HG03558 (cell line): ENCODE data around the gene GNAS.

Source experiments
- ATAC-seq: cut with Tn5 transposase; IDR thresholded peaks from one replicate; pipeline ENCODE4 v1.9.1; 2021; ENCODE audit warnings: moderate number of reproducible peaks; ENCODE audit not compliant: unreplicated experiment; ENCODE audit errors: extremely low read depth

GNAS gene

GRCh38 chr20:58851969-58852458 lies 502 bp upstream of the GNAS start:
- no peak for ATAC-seq

DNA sequence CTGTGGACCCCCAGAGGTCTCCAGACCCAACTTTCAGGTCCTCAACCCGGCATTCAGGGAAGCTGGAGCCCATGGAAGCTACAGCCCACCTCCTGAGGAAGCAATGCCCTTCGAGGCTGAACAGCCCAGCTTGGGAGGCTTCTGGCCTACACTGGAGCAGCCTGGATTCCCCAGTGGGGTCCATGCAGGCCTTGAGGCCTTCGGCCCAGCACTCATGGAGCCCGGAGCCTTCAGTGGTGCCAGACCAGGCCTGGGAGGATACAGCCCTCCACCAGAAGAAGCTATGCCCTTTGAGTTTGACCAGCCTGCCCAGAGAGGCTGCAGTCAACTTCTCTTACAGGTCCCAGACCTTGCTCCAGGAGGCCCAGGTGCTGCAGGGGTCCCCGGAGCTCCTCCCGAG lies 950 bp downstream of the GNAS start:
- ATAC-seq: no peak

DNA sequence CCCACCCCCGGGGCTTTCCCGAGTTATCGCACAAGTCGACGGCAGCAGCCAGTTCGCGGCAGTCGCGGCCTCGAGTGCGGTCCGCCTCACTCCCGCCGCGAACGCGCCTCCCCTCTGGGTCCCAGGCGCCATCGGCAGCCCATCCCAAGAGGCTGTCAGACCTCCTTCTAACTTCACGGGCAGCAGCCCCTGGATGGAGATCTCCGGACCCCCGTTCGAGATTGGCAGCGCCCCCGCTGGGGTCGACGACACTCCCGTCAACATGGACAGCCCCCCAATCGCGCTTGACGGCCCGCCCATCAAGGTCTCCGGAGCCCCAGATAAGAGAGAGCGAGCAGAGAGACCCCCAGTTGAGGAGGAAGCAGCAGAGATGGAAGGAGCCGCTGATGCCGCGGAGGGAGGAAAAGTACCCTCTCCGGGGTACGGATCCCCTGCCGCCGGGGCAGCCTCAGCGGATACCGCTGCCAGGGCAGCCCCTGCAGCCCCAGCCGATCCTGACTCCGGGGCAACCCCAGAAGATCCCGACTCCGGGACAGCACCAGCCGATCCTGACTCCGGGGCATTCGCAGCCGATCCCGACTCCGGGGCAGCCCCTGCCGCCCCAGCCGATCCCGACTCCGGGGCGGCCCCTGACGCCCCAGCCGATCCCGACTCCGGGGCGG lies 1.6 kb downstream of the GNAS start:
- no peak for ATAC-seq

DNA sequence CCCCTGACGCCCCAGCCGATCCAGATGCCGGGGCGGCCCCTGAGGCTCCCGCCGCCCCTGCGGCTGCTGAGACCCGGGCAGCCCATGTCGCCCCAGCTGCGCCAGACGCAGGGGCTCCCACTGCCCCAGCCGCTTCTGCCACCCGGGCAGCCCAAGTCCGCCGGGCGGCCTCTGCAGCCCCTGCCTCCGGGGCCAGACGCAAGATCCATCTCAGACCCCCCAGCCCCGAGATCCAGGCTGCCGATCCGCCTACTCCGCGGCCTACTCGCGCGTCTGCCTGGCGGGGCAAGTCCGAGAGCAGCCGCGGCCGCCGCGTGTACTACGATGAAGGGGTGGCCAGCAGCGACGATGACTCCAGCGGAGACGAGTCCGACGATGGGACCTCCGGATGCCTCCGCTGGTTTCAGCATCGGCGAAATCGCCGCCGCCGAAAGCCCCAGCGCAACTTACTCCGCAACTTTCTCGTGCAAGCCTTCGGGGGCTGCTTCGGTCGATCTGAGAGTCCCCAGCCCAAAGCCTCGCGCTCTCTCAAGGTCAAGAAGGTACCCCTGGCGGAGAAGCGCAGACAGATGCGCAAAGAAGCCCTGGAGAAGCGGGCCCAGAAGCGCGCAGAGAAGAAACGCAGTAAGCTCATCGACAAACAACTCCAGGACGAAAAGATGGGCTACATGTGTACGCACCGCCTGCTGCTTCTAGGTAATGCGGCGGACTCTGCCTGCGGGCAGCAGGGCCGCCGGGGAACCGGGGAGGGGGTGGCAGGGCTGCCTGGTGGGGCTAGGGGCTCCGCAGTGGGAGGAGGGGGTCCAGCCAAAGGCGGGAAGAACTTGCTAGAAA lies 2.3 kb downstream of the GNAS start:
- ATAC-seq: no peak

- ATAC-seq: no peak
These were observed 3.2 kb downstream of the GNAS start for GRCh38 chr20:58855506-58856389.

DNA sequence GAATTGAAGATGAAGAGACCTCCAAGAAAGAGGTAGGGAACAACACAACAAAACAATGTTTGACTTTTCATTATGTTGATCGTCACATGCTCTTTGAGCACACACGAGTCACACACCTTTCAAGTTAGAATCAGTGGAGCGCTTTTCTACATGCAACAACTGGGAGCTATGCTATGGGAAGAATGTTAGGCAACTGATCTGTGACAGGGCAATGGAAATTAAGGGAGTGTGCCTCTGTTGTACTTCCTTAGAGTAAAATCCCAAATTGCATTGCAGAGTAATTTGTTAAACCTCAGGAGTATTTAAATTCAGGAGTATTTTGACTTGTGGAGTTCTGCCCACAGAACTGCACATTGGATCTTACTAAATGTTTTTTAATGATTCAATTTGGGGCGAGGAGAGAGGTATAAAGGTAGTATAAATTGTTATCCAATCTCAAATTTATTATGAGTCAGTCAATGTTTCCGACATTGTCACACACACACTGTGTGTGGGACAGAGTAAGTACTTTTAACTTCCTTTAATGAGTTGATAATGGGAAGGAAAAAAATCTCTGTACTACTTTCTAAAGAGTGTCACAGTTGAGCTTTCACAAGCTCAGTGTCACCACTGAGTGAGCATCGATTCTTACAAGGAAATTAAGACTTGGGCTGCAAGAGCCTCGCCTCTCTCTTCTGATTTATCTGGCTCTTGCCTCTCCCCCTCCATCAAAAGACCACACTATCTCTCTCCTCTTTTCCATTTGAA lies 10.7 kb downstream of the GNAS start:
- no peak for ATAC-seq

DNA sequence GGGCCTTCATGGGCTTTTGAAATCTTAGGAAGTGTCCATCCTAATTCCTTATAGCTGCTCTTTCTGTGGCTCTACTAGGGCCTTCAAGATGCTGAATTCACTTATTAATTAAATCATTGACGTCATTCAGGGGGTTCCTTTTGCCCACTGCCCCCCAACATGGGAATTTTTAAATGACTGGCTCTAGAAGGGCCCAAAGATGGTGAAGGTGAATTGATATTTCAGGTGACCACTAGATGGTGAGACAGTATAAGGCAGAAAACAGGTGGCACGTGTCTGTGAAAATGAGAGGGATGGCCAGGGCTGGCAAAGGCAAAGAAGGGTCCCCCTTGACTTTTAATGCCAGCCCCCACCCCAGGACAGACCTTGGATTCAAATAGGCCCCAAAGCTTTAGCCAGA lies 11.8 kb downstream of the GNAS start:
- no peak for ATAC-seq

GRCh38 chr20:58865843-58866242 lies 13.3 kb downstream of the GNAS start:
- no peak for ATAC-seq

- ATAC-seq: no peak
These were observed 14.7 kb downstream of the GNAS start for GRCh38 chr20:58867211-58867610.

DNA sequence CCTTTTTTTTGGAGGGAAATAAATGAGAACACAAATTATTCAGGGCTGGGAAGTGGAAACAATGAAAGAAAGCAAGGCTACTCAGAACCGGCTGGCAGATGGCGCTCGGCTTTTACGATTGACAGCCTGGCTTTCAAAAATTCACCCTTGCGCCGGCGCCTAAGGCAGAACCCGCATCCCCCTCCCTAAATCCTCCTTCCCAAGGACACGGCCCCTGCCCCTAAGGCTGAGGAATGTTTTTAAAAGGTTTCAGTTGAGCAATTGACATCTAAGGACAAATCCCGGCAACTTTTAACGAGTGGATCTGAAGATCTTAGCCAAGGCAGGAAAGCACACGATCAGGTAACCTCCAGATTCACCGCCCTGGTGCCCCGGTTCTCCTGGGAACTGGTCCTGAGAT lies 16.3 kb downstream of the GNAS start:
- ATAC-seq: no peak

- no peak for ATAC-seq
These were observed 17.2 kb downstream of the GNAS start for GRCh38 chr20:58869662-58870227.

DNA sequence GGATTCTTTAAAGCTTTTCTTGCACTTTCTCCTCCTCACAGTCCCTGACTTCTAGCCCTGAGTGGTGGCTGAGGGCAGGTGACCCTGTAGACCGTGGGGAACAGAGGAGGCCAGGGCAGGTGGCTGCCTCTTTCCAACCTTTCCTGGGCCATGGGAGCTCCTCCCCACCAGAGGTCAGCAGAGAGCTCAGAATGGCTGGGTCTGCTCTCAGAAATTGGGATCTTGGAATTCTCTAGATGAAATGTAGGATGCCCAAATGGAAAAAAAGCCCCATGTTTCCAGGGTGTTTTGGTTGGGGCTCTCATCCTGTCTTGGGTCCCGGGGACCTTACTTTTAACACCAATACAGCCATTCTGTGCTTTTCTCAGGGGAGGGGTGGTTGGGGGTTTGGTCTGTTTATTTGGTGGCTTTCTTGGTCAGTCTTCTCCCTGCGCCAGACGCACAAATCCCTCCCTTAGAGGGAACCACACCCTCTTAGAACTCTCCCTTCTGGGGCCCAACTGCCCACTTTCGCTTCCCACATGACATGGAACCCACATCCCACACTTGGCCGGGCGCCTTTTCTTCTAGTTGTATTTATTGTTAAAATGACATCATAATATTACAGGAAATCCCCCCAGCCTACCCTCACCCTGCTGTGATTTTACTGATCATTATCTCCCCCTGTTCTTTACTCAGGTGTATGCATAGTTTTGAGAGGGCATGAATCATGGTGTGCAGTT lies 17.9 kb downstream of the GNAS start:
- ATAC-seq: no peak

DNA sequence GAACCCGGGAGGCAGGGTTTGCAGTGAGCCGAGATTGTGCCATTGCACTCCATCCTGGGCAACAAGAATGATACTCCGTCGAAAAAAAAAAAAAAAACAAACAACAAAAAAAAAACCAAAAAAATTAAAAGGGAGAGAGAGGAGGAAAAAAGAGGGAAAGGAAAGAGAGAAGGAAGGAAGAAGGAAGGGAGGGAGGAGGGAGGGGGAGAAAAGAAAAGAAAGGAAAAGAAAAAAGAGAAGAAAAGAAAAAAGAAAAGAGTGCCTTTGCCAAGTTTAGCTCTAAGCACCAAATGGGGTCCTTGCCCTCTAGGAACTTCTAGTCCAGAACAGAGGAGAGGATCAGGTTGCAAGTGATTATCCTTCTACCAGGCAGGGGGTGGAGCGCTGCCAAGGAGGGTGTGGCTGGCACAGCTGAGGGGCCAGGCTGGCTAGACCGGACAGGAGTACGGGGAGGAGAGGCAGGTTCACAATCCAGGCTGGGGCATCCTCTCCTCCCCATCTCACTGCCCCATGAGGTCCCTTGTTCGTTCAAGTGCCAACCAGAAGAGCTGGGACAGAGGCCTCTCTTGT lies 19.1 kb downstream of the GNAS start:
- no peak for ATAC-seq

DNA sequence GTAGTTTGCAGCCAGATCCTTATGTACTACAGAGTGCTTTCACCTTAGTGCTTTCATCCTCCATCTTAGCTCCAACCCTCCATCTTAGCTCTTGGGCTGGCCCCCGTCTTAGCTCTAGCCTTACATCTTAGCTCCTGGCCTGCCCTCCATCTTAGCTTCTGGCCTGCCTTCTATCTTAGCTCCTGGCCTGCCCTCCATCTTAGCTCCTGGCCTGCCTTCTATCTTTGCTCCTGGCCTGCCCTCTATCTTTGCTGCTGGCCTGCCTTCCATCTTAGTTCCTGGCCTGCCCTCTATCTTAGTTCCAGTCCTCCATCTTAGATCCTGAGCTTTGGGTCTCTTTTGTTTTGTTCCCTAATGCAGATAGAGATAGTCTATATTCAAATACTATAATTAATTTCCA lies 22.0 kb downstream of the GNAS start:
- ATAC-seq: no peak

- no peak for ATAC-seq
These were observed 22.6 kb downstream of the GNAS start for GRCh38 chr20:58875111-58875510.

DNA sequence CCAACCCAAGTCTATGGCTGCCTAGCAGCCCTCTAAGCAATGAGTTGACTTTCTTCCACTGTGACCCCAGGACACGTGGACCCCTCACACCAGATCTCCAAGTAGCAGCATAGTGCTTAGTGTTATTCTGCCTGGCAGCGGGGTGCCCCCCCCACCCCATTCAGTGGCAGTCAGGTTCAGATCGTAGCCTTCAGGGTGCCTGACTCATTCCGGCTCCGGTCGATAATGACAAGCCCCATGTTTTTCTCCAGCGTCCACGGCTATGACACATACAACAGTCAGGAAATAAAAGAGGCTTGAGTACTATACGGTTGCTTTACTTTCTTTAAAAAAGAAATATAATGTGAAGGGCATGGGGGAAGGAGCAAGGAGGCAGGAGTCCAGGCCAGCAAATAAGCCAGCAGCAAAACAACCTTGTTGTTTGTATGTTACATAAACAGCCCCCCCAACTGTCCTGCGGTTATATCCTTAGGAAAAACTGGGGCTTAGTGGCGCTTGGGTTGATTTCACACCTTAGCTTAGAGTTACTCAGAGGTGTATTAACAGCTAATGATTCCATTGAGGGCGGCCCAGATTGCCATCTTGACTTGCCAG lies 23.1 kb downstream of the GNAS start:
- no peak for ATAC-seq

GRCh38 chr20:58876437-58876836 lies 23.9 kb downstream of the GNAS start:
- ATAC-seq: no peak
